Measurements from ENCODE around the gene GET4.
"Not testable (repeated sequence)": the region's sequence is repeated elsewhere in the genome, so short reads cannot be mapped to it uniquely, and the experiment has no call there.

Gene GET4

DNA sequence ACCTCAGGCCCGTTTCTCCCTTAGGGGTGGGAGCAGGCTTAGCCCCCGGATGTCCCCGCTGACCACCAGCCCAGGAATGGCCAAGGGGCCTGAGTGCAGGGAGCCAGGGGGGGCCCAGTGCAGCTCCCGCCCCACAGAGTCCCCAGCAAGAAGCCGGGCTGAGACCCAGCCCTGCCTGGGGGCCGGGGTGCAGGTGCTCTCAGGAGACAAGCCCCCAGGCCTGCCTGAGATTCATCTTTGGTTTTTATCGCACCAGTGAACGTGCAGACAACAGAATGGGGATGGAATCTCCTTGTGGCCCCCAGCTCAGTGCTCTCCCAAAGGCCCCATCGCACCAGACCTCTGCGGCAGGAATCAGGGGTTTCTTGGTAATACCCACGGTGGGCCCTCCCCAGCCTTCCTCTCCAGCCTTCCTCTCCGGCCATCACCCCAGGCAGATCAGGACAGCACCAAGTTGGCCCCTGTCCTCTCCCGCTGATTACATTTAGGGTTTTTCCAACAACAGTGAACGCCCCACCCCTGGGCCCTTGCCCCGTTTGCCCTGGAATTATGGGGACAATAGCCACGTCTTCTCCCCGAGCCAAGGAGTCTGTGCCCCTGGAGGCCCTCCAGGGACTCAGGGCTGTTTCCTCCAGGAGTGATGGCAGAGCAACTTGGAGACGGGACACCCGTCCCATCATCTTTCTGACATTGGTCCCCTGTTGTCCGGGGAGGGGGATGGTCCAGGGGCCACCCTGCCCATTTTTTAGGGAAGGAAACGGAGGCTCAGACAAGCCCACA is 55.7 kb downstream of the GET4 start:
- DNase-seq = no peak

DNA sequence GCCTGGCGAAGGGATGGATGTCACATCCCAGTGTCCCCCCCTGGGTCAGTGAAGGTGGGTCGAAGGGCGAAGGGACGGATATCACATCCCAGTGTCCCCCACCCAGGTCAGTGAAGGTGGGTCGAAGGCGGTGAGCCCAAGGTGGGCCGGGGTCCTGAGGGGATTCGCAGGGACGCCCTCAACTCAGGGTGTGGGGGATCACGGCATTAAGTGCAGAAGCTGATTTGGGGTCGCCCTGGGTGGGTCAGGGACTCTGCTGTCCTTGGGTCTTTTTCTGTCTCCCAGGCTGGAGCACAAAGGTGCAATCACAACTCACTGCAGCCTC is 56.3 kb downstream of the GET4 start:
- DNase-seq = no peak

- DNase-seq = no peak
These were observed 58.3 kb downstream of the GET4 start for GRCh38 chr7:934469-935163.

DNA sequence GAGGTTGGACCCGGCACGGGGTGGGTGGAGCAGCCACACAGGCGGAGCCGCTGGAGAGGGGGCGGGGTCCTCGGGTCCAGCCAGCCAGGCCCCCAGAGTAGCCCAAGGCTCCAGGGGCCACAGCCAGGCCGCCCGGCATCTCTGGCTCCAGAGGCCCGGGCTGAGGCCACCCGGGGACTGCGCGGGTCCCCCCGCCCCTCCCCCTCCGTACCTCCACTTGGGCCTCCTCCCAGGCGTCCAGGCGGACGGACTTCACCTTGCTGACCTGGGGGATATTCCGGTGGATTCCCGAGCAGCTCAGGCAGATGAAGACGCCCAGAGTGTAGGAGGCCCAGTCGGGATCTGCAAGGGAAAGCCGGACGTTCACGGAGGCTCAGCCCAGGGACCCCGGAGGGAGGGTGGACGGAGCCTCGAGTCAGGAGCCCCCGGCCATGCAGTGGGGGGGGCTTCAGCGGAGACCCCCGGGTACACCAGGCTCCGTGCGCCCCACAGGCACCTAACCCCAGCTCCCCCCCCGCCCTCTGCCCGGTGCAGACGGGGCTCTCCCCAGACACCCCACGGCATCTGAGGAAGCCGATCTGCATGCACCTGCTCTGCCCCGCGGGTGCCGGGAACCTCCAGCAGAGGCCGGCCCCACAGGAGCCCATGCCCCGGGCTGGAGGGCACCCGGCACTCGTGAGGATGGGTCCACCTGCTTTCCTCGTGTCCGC is 59.0 kb downstream of the GET4 start:
- no peak for DNase-seq

DNA sequence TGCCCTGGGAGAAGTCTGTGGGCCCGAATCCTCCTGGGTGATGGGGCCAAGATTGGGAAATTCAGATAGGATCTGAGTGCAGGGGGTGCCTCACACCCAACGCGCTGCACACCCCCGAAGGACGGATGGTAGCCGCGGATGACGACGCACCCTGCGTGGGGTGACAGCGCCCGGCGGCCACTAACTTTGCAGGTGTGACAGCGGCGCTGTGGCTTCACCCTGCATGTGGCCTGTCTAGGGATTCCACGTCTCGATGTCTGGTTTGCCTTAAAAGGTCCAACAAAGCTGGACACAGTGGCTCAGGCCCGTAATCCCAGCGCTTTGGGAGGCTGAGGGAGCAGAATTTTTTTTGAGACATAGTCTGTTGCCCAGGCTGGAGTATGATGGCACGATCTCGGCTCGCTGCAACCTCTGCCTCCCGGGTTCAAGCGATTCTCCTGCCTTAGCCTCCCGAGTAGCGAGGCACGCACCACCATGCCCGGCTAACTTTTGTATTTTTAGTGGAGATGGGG is 59.6 kb downstream of the GET4 start:
- no peak for DNase-seq

- DNase-seq = no peak
These were observed 60.2 kb downstream of the GET4 start for GRCh38 chr7:936386-937054.

DNA sequence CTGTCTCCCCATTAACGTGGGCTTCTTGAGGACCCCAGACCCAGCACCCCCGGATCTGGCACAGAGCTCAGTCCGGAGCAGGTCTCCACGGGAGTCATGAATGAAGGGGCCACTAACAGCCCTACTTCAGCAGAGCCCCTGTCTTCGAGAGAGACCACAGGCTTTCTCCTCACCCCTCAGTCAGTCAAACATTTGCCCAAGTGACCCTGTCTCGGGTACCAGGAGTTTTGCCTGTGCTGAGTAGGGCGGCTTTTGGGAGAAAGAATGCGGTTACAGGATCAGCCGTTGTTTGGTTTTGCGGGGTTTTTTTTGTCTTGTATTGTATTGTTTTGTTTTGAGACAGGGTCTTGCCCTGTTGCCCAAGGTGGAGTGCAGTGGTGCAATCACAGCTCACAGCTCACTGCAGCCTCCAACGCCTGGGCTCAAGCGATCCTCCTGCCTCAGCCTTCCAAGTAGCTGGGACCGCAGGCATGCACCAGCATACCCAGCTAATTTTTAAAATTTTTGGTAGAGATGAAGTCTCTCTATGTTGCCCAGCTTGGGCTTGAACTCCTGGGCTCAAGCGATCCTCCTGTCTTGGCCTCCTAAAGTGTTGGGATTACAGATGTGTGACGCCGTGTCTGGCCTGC is 61.6 kb downstream of the GET4 start:
- no peak for DNase-seq

DNA sequence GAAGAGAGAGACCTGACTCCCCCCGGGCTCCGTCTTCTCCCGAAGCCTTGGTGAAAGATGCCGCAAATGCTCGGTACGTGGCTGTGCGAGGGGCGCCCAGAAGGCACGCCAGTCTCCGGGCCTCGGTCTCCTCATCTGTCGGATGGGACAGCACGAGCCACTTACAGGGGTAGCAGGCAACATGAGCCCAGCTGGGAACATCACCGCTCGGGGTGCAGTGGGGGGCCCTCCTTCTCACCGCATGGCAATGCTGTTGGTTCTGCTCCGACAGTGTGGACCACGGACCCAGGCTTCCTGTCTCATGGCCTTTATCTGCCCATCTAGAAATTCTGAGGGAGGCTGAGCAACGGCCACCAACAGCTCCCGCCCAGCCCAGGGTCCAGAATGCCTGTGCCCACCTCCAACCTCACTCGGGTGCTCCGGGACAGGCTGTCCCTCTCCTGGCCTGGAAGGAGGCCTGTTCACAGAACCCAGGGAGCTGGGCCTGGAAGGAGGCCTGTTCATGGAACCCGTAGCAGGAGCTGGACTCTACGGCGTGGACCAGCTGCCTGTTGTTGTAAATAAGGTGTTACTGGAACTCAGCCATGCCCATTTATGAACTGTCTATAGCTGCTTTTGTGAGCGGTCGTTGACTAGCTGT is 62.3 kb downstream of the GET4 start:
- no peak for DNase-seq

- DNase-seq = no peak
These were observed 63.5 kb downstream of the GET4 start for GRCh38 chr7:939843-940242.

GRCh38 chr7:940599-941408 is 64.5 kb downstream of the GET4 start:
- no peak for DNase-seq

GRCh38 chr7:943793-944192 is 67.4 kb downstream of the GET4 start:
- DNase-seq = not testable (repeated sequence)

DNA sequence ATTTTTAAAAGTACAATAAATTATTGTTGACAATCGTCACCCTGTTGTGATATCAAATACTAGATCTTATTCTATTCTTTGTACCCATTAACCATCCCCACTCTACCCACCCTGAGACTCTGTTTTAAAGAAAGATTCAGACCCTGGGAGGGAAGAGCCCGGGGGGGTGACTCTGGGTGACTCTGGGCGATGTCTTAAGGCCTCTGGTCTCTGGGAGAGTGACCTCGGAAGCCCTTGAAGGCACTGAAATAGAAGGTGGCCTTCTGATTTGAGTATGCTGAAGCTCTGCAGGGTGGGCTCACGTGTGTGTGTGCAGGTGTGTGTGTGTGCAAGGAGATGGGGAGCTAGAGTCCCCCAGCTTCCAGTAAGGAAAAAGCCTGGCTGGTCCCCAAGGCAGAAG is 68.4 kb downstream of the GET4 start:
- DNase-seq = no peak

DNA sequence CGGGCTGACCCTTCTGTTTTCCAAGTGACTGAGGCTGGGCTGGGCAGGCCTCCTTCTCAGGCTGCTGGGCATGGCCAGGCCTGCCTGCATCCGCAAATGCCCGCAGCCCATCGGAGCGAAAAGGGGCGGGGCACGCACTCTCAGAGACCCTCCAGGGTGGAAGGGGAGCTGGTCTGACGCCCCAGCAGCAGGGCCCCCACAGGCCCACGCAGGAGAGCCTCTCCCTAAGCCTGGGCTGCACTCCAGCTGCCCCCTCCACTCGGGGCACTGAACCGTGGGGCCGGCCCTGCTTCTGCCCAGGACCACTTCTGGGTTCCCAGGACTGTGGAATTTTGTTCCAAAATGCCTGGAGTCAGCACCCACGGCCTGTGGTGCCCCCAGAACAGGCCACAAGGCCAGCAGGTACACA is 68.8 kb downstream of the GET4 start:
- no peak for DNase-seq

- DNase-seq = no peak
These were observed 69.4 kb downstream of the GET4 start for GRCh38 chr7:945556-946255.
